Stimulated activated CD4-positive, alpha-beta T cell treated with anti-CD3 and anti-CD28 coated beads, Interleukin-15, amount 100 ng/mL, for 1 hour (primary cell): Measurements from ENCODE around the gene BUD13.

Source experiments
- DNase-seq, 2 donors: peaks; one replicate each; pipeline ENCODE4 v3.0.0-alpha.2; 2020; ENCODE audit warnings: low read depth in 1 of 2, low spot score in 1 of 2

Gene BUD13

GRCh38 chr11:116720895-116721294, 51.9 kb downstream of the BUD13 start:
- no peak for DNase-seq

GRCh38 chr11:116718955-116719501, 53.8 kb downstream of the BUD13 start:
- DNase-seq: no peak

DNA sequence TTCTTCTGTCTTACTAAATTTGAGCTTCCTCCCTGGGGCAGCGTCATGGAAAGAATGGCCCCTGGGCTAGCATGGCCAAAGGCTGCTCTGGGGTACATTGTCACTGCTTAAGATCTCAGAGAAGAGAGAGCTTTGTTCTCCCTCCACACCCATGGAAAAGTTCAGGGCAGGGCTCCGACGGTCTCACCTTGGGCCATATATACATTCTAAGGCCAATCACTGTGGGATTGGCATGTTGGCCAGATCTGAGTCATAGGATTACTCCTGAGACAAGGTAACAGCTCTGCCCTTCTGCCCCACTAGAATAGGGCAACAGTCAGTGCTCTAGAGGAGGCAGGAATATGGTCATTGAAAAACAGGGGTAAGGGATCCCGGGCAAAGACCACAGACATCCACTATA, 56.2 kb downstream of the BUD13 start:
- DNase-seq: no peak

- no peak for DNase-seq
Measured at GRCh38 chr11:116715383-116715782, 57.4 kb downstream of the BUD13 start.

DNA sequence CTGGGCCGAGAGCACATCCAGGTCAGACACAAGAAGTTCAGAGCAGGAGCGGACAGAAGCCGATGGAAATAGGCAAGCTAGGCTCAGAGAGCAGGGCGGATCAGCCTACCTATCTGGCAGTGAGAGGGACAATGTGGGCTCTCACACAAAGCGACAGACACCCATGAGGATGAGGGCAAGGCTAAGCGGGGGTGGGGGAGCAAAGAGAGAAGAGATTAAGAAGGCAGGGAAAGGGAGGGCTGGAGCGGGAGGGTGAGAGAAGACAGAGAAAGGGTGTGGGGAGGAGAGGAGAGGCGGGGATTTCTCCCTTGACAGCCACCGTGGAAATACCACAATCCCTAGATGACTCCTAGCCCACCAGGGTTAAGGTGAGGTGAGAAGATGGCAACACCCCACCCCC, 57.9 kb downstream of the BUD13 start:
- no peak for DNase-seq

DNA sequence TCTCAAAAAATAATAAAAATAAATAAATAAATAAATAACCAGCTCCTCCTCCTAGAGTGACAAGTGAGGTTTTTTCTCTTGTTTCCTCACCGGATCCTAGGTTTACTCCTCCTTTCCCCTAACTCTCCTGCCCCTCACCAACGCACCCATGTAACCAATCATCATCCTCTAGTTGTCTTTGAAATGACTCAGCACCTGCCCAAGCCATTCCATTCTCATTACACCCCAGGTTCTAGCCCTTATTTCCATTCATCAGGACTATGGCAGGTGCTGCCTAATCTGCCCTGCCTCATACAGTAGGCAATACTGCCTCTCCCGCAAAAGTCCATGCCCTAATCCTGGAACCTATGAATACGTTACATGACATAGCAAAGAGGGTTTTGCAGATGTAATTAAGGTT, 60.4 kb downstream of the BUD13 start:
- no peak for DNase-seq

GRCh38 chr11:116710762-116711161, 62.0 kb downstream of the BUD13 start:
- no peak for DNase-seq

- no peak for DNase-seq
Measured at GRCh38 chr11:116710001-116710674, 62.6 kb downstream of the BUD13 start.

DNA sequence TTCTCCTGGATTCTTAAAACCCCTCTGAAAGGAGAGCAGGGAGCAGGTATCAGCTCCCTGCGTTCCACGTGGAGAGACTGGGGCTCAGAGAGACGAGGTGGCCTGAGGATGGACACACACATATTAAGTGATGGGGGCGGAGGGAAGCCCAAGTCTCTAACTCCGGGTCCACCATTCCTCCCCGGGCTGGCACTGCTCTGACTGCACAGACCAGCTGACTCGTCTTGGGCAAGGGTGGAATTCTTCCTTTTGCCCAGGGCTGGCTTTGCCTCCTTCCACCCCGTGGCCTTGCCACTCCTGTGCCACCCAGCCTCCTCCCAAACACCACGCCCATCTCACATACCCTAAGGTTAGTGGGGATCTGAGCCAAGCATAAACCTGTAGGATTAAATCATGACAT, 65.0 kb downstream of the BUD13 start:
- DNase-seq: no peak

DNA sequence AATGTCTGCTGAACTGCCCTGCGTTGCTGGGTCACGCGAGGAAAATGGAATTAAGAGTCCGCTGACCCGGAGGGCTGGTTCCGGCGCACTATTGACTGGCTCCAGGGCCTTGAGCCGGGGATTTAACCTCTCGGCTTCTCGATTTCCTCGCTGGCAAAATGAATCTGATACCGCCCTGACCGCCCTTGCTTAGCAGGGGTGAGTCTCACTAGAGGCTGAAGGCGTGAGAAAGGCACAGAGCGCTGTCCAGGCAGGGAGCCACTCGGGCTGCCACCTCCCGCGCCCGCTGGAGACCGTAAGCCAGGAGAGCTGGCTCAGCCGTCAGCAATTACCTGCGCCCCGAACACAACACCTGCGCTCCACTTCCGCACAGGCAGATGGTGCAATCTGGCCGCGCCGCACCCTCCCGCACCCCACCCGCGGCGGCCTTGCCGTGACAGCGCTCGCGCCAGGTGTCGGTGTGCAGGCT, 65.6 kb downstream of the BUD13 start:
- DNase-seq: no peak

- no peak for DNase-seq
Measured at GRCh38 chr11:116703421-116703820, 69.4 kb downstream of the BUD13 start.

DNA sequence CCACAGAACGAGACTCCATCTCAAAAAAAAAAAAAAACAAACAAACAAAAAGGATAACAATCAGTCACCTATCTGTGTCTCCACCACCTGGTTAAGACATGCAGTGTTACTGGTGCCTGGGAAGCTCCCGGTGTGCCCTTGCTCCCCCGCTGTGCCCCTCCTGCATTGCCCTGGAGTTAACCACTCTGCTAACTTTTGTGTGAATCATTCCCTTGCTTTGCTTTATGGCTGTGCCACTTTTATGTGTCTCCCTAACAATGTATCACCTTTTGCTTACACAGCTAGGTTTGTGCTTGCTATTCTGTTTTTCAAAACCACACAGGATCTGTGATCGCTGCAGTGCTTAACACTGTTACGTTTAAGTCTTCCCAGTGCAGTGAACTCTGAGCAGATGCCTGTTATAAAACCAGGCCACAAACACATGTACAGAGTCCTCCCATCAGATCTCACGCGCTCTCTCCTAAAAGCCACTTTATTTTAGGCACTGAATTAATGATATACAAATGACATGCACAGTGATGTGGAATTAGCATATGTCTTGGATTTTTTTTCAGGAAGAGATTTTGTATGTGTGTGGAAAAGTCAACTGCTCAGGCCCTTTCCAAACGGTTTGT, 69.9 kb downstream of the BUD13 start:
- DNase-seq: no peak

GRCh38 chr11:116701876-116702275, 70.9 kb downstream of the BUD13 start:
- no peak for DNase-seq

DNA sequence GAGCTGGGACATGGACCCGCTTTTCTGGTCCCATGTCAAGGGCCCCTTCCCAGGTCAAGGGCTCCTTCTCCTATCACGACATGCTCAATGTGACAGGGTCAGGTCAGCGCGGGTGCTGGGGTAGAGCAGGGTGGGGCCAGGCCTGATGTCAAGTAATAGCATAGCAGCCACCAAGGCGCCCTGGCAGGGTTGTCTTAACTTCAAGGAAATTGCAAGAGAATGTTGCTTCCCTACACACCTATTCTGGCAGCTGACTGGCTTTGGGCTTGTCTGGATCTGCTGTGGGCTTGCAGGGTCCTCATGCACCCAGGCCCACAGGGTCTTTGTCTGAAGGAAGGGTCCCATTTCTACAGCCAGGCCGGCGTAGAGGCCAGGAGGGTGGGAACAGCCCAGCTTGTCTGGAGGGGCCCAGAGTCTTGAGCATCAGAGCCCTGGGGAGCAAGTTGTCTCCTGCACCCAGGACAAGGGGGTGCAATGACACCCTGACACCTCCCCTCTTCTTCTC, 71.4 kb downstream of the BUD13 start:
- DNase-seq: no peak

- no peak for DNase-seq
Measured at GRCh38 chr11:116700586-116701220, 72.1 kb downstream of the BUD13 start.
